GM12874 (cell line): ENCODE data around the gene FANCD2.

Experiments used
- CTCF ChIP-seq: IDR thresholded peaks from 2 replicates; pipeline ENCODE4 v1.5.1; 2011; ENCODE audit warnings: low read depth, mild to moderate bottlenecking, control low read depth, low read length, moderate library complexity; ENCODE audit not compliant: insufficient read depth

The FANCD2 gene

DNA sequence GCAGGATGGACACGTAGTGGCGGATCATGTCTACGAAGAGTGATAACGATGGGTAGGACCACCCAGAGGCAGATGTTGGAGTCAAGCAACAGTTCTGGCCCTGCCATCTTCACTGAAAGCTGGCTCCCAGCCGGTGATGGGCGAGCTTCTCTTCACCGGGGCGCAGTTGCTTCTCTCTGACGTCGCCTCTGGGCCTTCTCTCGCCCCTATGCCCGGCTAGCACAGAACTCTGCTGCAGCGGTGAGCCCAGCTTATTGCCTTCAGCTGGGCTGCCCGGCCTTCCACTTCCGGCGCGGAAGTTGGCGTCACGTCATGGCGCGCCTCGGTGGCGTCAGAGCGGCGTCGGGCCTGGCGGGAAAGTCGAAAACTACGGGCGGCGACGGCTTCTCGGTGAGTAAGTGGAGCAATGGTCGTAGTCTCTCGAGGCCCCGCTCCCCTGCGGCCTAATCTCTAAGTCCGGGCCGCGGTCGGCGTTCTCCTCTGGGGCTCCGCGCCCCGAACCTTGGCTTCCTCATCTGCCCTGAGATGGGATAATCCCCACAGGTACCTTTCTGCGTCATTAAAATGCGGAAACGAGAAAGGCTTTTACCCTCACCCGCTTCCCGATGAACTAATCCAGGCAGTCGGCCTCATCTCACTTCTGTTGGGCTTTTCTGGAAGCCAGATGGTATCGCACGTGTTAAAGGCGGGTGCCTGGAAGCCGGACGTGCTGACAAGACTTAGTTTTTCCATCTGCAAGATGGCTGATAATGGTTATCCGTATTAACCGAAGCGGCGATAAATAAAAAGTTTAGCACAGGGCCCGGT is at the start of gene FANCD2:
Gene FANCD2 (plus strand): TSS at position 354 of the 807 bp plus-strand sequence. CDS start 2,221 bp downstream, outside the sequence.
- no peak for TF ChIP-seq CTCF

DNA sequence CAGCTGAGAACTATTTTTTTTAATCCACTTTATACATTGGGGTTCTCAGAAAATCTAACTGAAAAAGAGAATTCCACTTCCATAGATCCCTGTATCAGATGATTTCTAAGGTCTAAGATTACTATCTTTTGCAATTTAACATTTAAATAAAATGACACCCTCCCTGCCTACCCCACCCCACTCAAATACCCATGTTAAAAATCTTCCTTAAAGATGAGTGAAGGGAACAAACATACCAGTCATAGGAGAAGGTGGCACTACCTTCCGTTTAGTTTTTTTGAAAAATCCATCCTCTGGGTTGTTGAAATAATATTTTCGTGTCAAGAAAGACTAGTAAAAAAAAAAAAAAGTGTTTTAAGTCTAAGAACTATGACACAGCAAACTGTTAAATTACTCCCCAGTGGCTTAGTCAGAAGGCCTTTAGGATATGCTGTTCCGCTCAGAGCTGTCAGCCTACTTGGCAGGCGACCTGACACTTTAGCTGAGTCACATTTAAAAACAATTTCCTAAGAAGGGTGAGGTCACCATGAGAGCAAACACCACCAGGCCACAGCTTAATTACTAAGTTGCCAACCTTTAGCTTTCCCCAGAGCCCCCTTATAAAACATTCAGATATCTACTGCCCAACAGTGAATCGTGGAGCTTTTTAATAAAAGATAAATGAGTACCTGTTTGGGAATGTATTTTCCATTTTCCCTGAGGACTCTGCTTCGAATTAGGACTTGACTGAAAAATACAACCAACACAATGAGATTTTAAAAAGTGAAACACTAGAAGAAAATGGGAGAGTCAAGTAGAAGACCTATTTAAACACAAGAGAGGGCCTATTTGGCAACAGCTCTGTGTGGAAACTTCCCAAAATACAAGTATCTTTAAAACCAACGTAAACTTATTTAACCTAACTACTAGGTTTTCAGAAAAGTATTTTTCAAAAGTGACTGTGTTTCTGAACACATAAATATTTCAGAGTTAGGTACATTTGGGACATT is 49.2 kb upstream of the FANCD2 start:
- TF ChIP-seq CTCF, result no peak

DNA sequence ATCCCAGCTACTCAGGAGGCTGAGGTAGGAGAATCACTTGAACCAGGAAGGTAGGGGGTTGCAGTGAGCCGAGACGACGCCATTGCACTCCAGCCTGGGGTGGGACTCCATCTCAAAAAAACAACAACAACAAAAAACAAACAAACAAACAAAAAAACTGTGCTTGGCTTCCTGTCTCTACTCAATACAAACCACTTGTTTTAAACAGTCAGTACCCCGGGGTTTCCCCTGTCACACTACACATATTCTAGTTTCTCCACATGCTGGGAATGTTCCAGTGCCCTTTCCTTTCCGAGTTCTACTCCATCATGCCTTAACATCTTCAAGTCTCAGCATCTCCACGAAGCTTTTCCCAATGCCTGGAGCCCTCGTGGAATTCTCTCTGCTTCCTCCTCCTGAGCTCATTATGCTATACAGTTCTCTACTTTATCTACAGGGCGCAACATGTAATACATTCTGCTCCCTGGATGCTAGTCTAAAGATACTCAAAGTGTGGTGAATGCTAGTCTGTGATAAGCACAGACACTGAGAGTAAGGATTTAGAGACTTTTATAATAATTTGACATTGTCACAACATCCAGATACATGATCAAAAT is 47.4 kb upstream of the FANCD2 start:
- no peak for TF ChIP-seq CTCF

DNA sequence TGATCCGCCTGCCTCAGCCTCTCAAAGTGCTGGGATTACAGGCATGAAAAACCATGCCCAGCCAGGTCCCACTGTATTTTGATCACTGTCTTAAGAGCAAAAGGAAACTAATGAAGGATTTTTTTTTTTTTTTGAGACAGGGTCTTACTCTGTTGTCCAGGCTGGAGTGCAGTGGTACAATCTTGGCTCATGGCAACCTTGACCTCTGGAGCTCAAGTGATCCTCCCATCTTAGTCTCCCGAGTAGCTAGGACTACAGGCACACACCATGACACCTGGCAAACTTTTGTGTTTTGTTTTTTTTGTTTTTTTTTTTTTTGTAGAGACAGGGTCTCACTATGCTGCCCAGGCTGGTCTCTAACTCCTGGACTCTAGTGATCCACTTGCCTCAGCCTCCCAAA is 46.0 kb upstream of the FANCD2 start:
- no peak for TF ChIP-seq CTCF

DNA sequence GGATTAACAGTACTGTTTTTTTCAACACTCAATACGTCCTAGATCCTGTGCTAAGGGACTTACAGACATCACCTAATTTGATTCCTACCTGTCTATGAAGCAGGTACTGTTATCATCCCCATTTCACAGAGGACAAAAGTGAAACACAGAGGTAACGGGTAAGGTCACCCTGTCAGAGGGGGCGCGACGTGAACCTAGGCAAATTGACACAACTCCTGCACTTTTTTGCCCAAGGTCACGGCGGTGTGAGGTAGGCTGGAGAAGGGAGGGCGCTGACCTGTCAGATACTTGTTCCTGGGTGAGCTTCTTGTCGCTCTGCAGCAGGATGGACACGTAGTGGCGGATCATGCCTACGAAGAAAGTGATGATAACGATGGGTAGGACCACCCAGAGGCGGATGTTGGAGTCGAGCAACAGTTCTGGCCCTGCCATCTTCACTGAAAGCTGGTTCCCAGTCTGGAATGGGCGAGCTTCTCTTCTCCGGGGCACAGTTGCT is 40.0 kb upstream of the FANCD2 start:
- TF ChIP-seq CTCF, result no peak

DNA sequence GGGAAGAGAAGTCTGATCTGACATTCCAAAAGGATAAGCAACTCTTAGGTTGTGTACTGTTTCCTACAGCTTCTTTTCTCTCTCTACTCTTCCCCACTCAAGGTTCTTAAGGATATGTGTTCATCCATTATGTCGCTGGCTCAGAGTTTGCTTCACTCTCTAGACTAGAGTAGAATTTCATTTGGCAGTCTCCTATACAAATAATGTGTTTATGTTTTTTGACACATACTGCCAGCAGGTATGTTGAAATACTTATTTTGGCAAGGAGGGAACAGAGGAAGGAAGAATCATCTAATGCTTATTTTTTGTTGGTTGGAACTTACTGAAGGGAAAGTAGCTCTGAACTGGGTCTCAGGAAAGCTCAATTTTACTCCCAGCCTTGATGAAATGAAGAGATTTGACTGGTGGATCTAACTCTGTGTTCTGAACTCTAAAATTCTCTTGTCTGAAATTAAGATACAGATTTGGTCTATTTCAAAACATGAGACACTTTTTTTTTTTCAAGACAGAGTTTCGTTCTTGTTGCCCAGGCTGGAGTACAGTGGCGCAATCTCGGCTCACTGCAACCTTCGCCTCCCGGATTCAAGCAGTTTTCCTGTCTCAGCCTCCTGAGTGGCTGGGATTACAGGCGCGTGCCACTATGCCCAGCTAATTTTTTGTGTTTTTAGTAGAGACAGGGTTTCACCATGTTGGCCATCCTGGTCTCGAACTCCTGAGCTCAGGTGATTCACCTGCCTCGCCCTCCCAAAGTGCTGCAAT is 32.0 kb upstream of the FANCD2 start:
- TF ChIP-seq CTCF, result no peak
